H1 (cell line): ENCODE results near the gene UBAP1. TPM values are rescaled to one million over a fixed set of nuclear protein-coding genes. Genes with fewer than 3 reads are reported as not detected.

Experiments used
- CTCF ChIA-PET: fragments of 300-600 bp; sonication (Branson Sonifier 250); formaldehyde crosslinking; loops from one replicate; lab custom pipeline; 2021; ENCODE audit not compliant: partially characterized antibody; lab: Charles Lee
- POLR2A ChIA-PET: fragments of 300-600 bp; sonication (Branson Sonifier 250); formaldehyde crosslinking; loops from one replicate; lab custom pipeline; 2021; ENCODE audit warnings: inconsistent platforms; ENCODE audit not compliant: partially characterized antibody; lab: Charles Lee
- DNase-seq, 2 experiments: peaks; one replicate each; pipeline versions ENCODE4 v3.0.0 to v3.0.0-alpha.2; 2010 to 2022; ENCODE audit warnings: low spot score in 2 of 2, low read depth in 1 of 2, mixed read lengths in 1 of 2
- FAIRE-seq: peaks from 2 replicates; lab custom pipeline; 2011; peaks lifted over from hg19 to GRCh38; lab: Jason Lieb, UNC
- H2AFZ ChIP-seq: 2 replicates; pipeline ENCODE4 v1.8.1; 2012; ENCODE audit warnings: low read length, inconsistent platforms
- H2AK5ac ChIP-seq: 2 replicates; pipeline ENCODE4 v1.6.1; 2013; ENCODE audit warnings: low read depth, low read length
- H2BK120ac ChIP-seq: replicated peaks from 2 replicates; pipeline ENCODE3; 2013; ENCODE audit warnings: low read depth, low read length, inconsistent platforms
- H2BK12ac ChIP-seq: 2 replicates; pipeline ENCODE4 v1.6.1; 2013; ENCODE audit warnings: low read depth, low read length
- H2BK15ac ChIP-seq: 2 replicates; pipeline ENCODE4 v1.6.1; 2013; ENCODE audit warnings: low read length
- H2BK20ac ChIP-seq: 2 replicates; pipeline ENCODE4 v1.6.1; 2013; ENCODE audit warnings: low read length
- H2BK5ac ChIP-seq: 2 replicates; pipeline ENCODE4 v1.6.1; 2013; ENCODE audit warnings: low read depth, low read length
- H3K14ac ChIP-seq: 2 replicates; pipeline ENCODE4 v1.6.1; 2013; ENCODE audit warnings: inconsistent platforms; ENCODE audit not compliant: insufficient read length
- H3K18ac ChIP-seq: 2 replicates; pipeline ENCODE4 v1.6.1; 2013; ENCODE audit warnings: low read length; ENCODE audit errors: extremely low read depth
- H3K23ac ChIP-seq: 2 replicates; pipeline ENCODE4 v1.6.1; 2013; ENCODE audit warnings: inconsistent platforms; ENCODE audit not compliant: insufficient read length
- H3K23me2 ChIP-seq: 2 replicates; pipeline ENCODE4 v1.6.1; 2013; ENCODE audit warnings: low read depth, low read length
- H3K27ac ChIP-seq: 2 replicates; pipeline ENCODE4 v1.6.1; 2011; ENCODE audit warnings: low read depth, low read length, inconsistent platforms
- H3K27me3 ChIP-seq, 4 experiments: replicated peaks in 1 of 4; 1 replicate in 1 of 4; 2 replicates in 3 of 4; pipeline versions ENCODE4 v1.6.1 to v1.8.1; 2011 to 2013; ENCODE audit warnings: low read length in 3 of 4, mild to moderate bottlenecking in 3 of 4, inconsistent platforms in 2 of 4, mixed read lengths in 2 of 4, moderate library complexity in 1 of 4; ENCODE audit not compliant: control insufficient read depth in 3 of 4, insufficient read depth in 3 of 4; ENCODE audit errors: extremely low read depth in 1 of 4
- H3K36me3 ChIP-seq, 4 experiments: 2 replicates each; pipeline versions ENCODE4 v1.6.1 to v1.8.1; 2011 to 2013; ENCODE audit warnings: mild to moderate bottlenecking in 4 of 4, low read length in 3 of 4, moderate library complexity in 2 of 4, control low read depth in 1 of 4, inconsistent platforms in 1 of 4; ENCODE audit not compliant: insufficient read depth in 4 of 4, control insufficient read depth in 2 of 4
- H3K4ac ChIP-seq: replicated peaks from 2 replicates; pipeline ENCODE3; 2013; ENCODE audit warnings: low read length, low read depth, mixed read lengths, inconsistent platforms; ENCODE audit not compliant: insufficient read length
- H3K4me1 ChIP-seq, 4 experiments: replicated peaks in 1 of 4; 1 replicate in 1 of 4; 2 replicates in 3 of 4; pipeline versions ENCODE4 v1.6.1 to v1.8.1; 2011 to 2013; ENCODE audit warnings: low read length in 3 of 4, inconsistent platforms in 2 of 4, mixed read lengths in 1 of 4; ENCODE audit not compliant: insufficient read depth in 4 of 4, control insufficient read depth in 3 of 4
- H3K4me2 ChIP-seq, 2 experiments: 2 replicates each; pipeline versions ENCODE4 v1.6.1 to v1.8.1; 2011 to 2013; ENCODE audit warnings: low read depth in 2 of 2, low read length in 2 of 2, control low read depth in 1 of 2, inconsistent platforms in 1 of 2, mild to moderate bottlenecking in 1 of 2; ENCODE audit not compliant: insufficient read depth in 1 of 2
- H3K4me3 ChIP-seq, 4 experiments: fragments of 200-600, 300-600 bp in 1 of 4; sonication (generic), shearing (Covaris generic), sonication (Bioruptor Twin) in 1 of 4; 2 replicates each; pipeline versions ENCODE4 v1.5.1 to v1.8.1; 2011 to 2016; ENCODE audit warnings: low read length in 4 of 4, low read depth in 3 of 4, control low read depth in 2 of 4, inconsistent platforms in 2 of 4, mild to moderate bottlenecking in 2 of 4, mixed read lengths in 1 of 4, moderate library complexity in 1 of 4; ENCODE audit not compliant: insufficient read depth in 2 of 4; ENCODE audit errors: extremely low read depth in 1 of 4
- H3K56ac ChIP-seq: replicated peaks from 2 replicates; pipeline ENCODE3; 2013; ENCODE audit warnings: low read depth, mild to moderate bottlenecking, mixed read lengths, low read length, inconsistent platforms; ENCODE audit not compliant: insufficient read length
- H3K79me1 ChIP-seq: 2 replicates; pipeline ENCODE4 v1.6.1; 2013; ENCODE audit warnings: low read depth, low read length, control low read depth
- H3K79me2 ChIP-seq, 2 experiments: 2 replicates each; pipeline versions ENCODE4 v1.6.1 to v1.8.1; 2012 to 2013; ENCODE audit warnings: low read length in 2 of 2, mild to moderate bottlenecking in 2 of 2, inconsistent platforms in 1 of 2; ENCODE audit not compliant: insufficient read depth in 2 of 2, control insufficient read depth in 1 of 2
- H3K9ac ChIP-seq, 4 experiments: replicated peaks in 1 of 4; 1 replicate in 1 of 4; 2 replicates in 3 of 4; pipeline versions ENCODE4 v1.6.1 to v1.8.1; 2011 to 2013; ENCODE audit warnings: low read depth in 3 of 4, low read length in 3 of 4, control low read depth in 2 of 4, mild to moderate bottlenecking in 2 of 4, moderate library complexity in 2 of 4, inconsistent platforms in 1 of 4; ENCODE audit errors: extremely low read depth in 1 of 4
- H3K9me3 ChIP-seq, 2 experiments: 2 replicates each; pipeline versions ENCODE4 v1.6.1 to v1.8.1; 2012 to 2013; ENCODE audit warnings: mild to moderate bottlenecking in 2 of 2, moderate library complexity in 2 of 2, control low read depth in 1 of 2, inconsistent platforms in 1 of 2, low read depth in 1 of 2, low read length in 1 of 2, mixed read lengths in 1 of 2; ENCODE audit not compliant: insufficient read depth in 2 of 2
- H4K20me1 ChIP-seq, 2 experiments: replicated peaks in 1 of 2; 2 replicates each; pipeline versions ENCODE3 to v1.8.1; 2011 to 2013; ENCODE audit warnings: inconsistent platforms in 2 of 2, low read length in 2 of 2, mild to moderate bottlenecking in 1 of 2; ENCODE audit not compliant: insufficient read depth in 2 of 2, control insufficient read depth in 1 of 2
- H4K5ac ChIP-seq: 2 replicates; pipeline ENCODE4 v1.6.1; 2013; ENCODE audit warnings: low read length, low read depth, mixed read lengths, inconsistent platforms; ENCODE audit not compliant: insufficient read length
- H4K8ac ChIP-seq: 2 replicates; pipeline ENCODE4 v1.8.0; 2013; ENCODE audit warnings: mild to moderate bottlenecking, moderate library complexity, low read length, inconsistent platforms; ENCODE audit not compliant: insufficient read depth; ENCODE audit errors: extremely low read depth
- H4K91ac ChIP-seq: replicated peaks from 2 replicates; pipeline ENCODE3; 2013; ENCODE audit warnings: low read length, mixed read lengths, inconsistent platforms; ENCODE audit not compliant: insufficient read length
- POLR2AphosphoS5 ChIP-seq: IDR thresholded peaks from 2 replicates; pipeline ENCODE4 v1.6.1; 2011; ENCODE audit warnings: low read depth, low read length
- ZNF274 ChIP-seq: IDR thresholded peaks from 2 replicates; pipeline ENCODE4 v1.7.0; 2012; ENCODE audit warnings: low read length, borderline replicate concordance; ENCODE audit errors: extremely low read depth
- WGBS, 2 experiments: shearing (Covaris generic) in 1 of 2; methylation state at CpG; one replicate each; pipeline versions ENCODE4 v1.1.6 to v1.1.7; 2013 to 2015; ENCODE audit warnings: low lambda C conversion rate in 2 of 2, mixed read lengths in 2 of 2, inconsistent platforms in 1 of 2, low coverage in 1 of 2, missing lambda C conversion rate in 1 of 2; ENCODE audit not compliant: insufficient replicate concordance in 2 of 2, insufficient coverage in 1 of 2, insufficient read length in 1 of 2; ENCODE audit errors: extremely low coverage in 1 of 2, missing lambda C conversion rate in 1 of 2; 5-methylcytosine and 5-hydroxymethylcytosine counted together
- polyA plus RNA-seq, 7 experiments: library from polyadenylated mRNA; depleted of rRNA in 3 of 7; stranded (reverse) in 5 of 7; unstranded in 2 of 7; fragments of >200 nt in 5 of 7; fragments of 200-250 nt in 2 of 7; gene quantifications; 1 replicate in 5 of 7; 2 replicates in 1 of 7; 4 replicates in 1 of 7; pipeline versions ENCODE4 v1.2.1 to v1.2.3, GENCODE V29; 2011 to 2013; ENCODE audit warnings: missing spikeins in 2 of 7, mixed read lengths in 2 of 7
- total RNA-seq: library from RNA; stranded (reverse); fragmentation: NEBNext Ultra II Directional; extraction: Animal tissue kit (Norgen Biotek cat#: 25700); gene quantifications from 2 replicates; pipeline ENCODE4 v1.2.1, GENCODE V29; 2021

UBAP1 gene
- total and polyA plus RNA-seq, 2 of the 8 experiments (the other 6 are each of a cell fraction or from before 2014, with no cell fraction given): 31.3 to 31.4 TPM

GRCh38 chr9:34253460-34253837 lies 74.6 kb downstream of the UBAP1 start:
- Histone ChIP-seq H2BK15ac (no peak overlapping the region), H3K36me3 (peaks cover 0 to 19% (median 8%) of the 10 kb centered on the region in 4 experiments; a peak in 6 of 8 replicates), H2AK5ac (no peak overlapping the region), H3K27me3 (no peaks in the 10 kb centered on the region), H2BK20ac (no peak overlapping the region), H3K4me1 (no peaks in the 10 kb centered on the region), H3K27ac (no peak overlapping the region), H3K23ac (no peak overlapping the region), H3K4ac (no peak overlapping the region), H3K9ac (no peak overlapping the region), H3K56ac (no peak overlapping the region), H3K79me2 (no peaks in the 10 kb centered on the region), H3K18ac (no peak overlapping the region), H3K4me3 (no peak overlapping the region), H3K9me3 (no peaks in the 10 kb centered on the region), H2BK12ac (no peak overlapping the region), H2AFZ (no peak overlapping the region), H4K20me1 (peaks cover under 1 to 3% of the 10 kb centered on the region in 2 experiments), H2BK5ac (no peak overlapping the region), H3K79me1 (peaks cover 3% of the 10 kb centered on the region; the same call in 1 of the 2 replicates), H4K8ac (no peak overlapping the region), H3K4me2 (no peak overlapping the region), H3K14ac (no peak overlapping the region), H2BK120ac (no peak overlapping the region), H3K23me2 (no peaks in the 10 kb centered on the region), H4K91ac (no peak overlapping the region), H4K5ac (no peak overlapping the region)
- no peak for FAIRE-seq
- 93% methylated on average over 3 of the region's 3 CpGs; no CpG with 5 or more reads in 1 of the 2 experiments for whole genome bisulfite sequencing, 2 experiments
- TF ChIP-seq ZNF274 (no peak), POLR2AphosphoS5 (0 out of 2 replicates have a peak, but pooled peaks have one; percentile 6)
- CTCF ChIA-PET: interaction anchor here (0.9 to 8.6 kb wide), 30 partner anchors 12 to 345 kb away, joined by 3 to 102 read pairs (median 6); partner anchors contain the start of genes DCAF12, MYORG and UBAP1
- POLR2A ChIA-PET: interaction anchor here (0.9 to 1.2 kb wide), 5 partner anchors 11 to 127 kb away, joined by 3 to 4 read pairs (median 3); partner anchors contain the start of gene UBAP1
- no peak for DNase-seq
